AG09309 (cell line): Measurements from ENCODE around the gene HRG.
"Not testable (repeated sequence)": the region's sequence is repeated elsewhere in the genome, so short reads cannot be mapped to it uniquely, and the experiment has no call there.

Experiments
- DNase-seq: peaks from one replicate; pipeline ENCODE4 v3.0.0-alpha.2; 2010; ENCODE audit warnings: low read depth
- H3K4me3 ChIP-seq: 2 replicates; pipeline ENCODE4 v1.5.1; 2011; ENCODE audit warnings: mild to moderate bottlenecking, low read depth, low read length, moderate library complexity; ENCODE audit not compliant: control insufficient read depth
- TF ChIP-seq, protein P1 (sequence below): IDR thresholded peaks from 2 replicates; pipeline ENCODE4 v1.5.1; 2011; ENCODE audit warnings: mild to moderate bottlenecking, low read depth, low read length, inconsistent platforms; ENCODE audit not compliant: insufficient read depth, control insufficient read depth; ENCODE audit errors: missing control alignments

HRG gene

DNA sequence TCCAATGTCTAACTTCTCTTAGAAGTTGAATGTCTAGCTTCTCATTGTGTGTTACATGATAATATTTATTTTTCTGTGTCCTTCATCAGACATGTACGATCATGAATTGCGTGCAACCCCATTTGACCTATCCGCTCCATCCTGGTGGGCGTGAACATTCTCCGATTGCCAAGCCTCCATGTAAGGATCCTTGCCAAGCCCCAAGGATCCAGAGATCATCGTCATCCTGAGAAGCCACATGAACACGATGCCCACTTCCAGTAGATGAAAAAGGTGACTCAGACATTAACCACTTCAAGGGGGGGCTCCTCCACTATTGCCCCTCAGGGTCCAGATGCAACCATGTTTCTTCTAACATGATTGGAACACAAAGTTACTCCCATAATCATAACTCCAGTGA, 25.9 kb downstream of the HRG start:
- DNase-seq, result no peak

DNA sequence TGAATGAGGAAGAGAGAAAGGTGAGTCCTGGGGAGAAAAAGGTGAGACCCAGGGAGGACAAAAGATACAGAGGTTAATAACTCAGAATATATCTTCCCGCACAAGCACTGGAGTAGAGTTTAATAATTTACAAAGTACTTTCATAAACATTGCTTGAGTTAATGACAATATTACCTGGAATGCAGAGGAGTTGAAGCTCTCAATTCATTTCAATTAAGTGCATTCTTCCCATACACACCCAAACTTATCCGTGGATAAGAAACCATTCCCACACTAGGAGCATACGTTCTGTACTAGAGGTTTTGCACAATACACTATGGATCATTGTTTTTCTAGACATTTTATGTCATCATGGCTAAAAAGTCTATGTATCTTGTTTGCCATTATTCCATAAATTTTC, 28.0 kb downstream of the HRG start:
- no peak for DNase-seq

More for the DNA sequence above, 25.9 kb downstream of the HRG start:
- H3K4me3 ChIP-seq, result no peak overlapping the region
- TF ChIP-seq, protein P1, sequence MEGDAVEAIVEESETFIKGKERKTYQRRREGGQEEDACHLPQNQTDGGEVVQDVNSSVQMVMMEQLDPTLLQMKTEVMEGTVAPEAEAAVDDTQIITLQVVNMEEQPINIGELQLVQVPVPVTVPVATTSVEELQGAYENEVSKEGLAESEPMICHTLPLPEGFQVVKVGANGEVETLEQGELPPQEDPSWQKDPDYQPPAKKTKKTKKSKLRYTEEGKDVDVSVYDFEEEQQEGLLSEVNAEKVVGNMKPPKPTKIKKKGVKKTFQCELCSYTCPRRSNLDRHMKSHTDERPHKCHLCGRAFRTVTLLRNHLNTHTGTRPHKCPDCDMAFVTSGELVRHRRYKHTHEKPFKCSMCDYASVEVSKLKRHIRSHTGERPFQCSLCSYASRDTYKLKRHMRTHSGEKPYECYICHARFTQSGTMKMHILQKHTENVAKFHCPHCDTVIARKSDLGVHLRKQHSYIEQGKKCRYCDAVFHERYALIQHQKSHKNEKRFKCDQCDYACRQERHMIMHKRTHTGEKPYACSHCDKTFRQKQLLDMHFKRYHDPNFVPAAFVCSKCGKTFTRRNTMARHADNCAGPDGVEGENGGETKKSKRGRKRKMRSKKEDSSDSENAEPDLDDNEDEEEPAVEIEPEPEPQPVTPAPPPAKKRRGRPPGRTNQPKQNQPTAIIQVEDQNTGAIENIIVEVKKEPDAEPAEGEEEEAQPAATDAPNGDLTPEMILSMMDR, result no peak

DNA sequence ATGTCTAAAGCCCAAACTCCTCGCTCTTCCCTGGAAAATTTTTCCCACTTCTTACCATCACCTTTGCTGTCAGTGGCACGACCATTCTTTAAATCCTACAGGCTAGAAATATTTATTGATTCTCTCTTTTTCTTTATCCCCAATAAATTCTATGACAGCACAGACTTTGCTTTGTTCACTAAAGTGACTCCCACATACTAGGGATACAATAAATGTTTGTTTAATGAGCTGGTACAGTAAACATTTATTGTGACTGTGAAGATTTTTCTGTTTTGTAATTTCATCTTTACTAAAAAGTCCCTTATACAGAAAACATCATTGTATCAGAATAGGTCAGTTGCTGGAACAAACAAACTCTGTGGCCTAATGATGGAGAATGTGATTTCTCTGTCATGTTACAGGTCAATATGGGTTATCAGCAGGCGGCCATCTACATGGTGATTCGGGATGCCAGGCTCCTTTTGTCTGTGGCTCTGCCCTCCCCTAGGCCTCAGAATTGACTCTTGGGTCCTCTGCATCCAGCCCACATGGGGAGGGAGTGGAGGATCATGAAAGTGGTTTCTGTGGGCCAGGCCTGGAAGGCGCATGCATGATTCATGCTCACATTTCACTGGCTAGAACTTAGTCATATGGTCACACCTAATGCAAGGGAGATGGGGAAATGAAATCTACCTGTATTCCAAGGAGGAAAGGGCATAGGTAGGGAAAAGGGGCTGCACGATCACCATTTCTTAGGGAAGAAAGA, 28.6 kb downstream of the HRG start:
- DNase-seq, result no peak
- TF ChIP-seq, protein P1, result no peak
- no peak overlapping the region for H3K4me3 ChIP-seq

More for the DNA sequence above, 28.0 kb downstream of the HRG start:
- no peak overlapping the region for H3K4me3 ChIP-seq
- TF ChIP-seq, protein P1, result no peak

DNA sequence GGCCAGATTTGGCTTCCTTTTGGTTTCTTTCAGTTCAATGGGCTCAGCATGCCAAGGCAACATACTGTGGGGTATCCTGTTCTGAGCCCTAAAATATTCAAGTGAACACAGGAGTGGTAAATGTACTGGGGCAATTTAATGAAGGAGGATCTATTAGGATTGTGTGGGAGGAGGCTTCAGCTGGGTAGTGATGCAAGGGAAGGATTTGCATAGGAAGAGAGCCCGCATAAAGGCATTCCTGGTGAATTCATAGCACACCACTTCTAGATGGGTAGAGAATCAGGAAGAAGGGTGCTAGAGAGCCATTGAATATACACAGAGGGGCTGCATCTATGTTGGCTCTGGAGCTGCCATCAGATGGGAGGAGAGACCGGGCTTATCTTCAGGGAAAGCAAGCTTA, 30.7 kb downstream of the HRG start:
- no peak for DNase-seq
- TF ChIP-seq, protein P1, result no peak
- no peak overlapping the region for H3K4me3 ChIP-seq

DNA sequence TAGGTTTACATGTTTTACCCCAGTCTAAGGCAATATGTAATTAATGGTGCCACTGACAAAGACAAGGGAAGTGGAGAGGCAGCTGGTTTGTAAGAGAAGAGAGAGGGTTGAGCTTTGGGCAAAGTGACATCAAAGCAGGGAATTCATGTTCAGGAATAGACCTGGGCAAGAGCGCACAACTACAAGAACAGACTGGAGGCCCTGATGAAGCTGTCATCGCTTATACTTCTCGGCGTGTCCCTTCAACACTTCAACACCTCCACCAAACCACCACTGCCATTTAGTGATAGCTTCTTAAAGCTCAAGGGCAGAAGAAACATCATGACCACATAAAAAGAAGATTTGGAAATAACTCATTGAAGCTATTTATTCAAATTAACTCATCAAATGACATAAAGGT, 31.7 kb downstream of the HRG start:
- no peak overlapping the region for H3K4me3 ChIP-seq
- DNase-seq, result no peak
- TF ChIP-seq, protein P1, result no peak

DNA sequence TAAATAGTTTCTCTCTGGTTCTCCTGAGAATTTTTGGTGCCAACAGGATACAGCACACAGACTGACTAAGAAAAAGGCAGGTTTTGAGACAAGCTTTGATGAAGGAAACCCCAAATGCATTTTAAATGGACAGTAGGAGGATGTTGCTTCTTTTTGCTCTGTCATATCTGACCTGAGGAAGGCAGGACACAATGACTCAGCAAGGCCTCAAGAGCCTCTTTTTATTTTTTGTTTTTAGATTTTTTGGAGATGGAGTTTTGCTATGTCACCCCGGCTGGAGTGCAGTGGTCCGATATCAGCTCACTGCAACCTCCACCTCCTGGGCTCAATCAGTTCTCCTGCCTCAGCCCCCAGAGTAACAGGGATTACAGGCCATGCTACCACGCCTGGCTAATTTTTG, 34.5 kb downstream of the HRG start:
- no peak overlapping the region for H3K4me3 ChIP-seq
- TF ChIP-seq, protein P1, result no peak
- no peak for DNase-seq

DNA sequence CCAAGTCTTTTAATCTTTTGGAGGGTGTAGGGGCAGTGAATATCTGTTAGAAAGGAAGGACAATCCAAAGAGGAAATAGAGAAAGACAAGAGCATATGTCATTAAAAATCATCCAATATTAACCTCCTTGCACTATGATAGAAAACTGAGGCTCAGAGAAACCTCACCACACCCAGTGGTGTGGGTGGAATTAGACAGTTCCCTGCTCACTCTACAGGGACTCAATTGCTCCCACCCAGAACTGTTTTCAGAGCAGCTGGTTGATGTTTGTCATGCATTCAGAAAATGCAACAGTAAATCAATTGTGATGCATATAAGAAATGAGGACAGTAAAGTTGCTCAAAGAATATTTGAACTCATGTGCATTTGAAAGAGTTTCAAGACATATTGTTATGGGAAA, 36.6 kb downstream of the HRG start:
- DNase-seq, H3K4me3 ChIP-seq: not testable (repeated sequence)
